ENCODE results near the gene ITSN1.

ITSN1 gene

DNA sequence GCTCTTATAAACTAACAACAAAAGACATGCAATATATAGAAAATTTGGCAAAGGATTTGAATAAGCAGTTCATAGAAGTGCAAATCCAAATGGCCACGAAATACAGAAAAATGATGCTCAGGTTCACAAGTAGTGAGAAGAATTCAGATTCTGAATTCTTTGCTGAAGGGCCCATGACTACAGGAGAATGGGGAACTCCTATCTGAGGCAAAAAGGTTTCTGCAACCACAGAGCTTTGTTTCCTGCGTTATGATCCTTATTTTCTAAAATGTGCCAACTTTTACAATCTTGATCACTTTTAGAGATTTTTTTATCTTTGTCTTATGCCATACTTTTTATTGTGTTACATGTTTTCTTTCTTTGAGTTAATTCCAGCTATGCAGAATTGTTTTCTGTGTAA, 91.3 kb downstream of the ITSN1 start:
- no peak for DNase-seq

DNA sequence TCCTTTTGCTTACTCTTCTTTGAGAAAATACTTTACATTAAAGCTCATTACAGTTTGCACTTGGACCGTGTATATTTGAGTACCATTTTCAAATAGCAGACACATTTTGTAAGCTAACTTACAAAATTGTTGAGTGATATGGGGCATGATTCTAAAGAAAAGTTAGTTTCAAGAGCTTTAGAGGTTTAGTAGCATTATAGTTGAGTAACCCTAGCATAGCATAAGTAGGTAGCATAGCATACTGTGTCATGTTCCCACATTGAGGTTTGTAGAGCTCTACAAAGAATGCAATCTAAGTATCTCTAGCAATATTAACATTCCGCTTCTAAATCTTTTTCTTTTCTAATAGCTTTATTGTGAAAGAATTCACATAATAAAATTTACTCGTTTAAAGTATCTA, 92.0 kb downstream of the ITSN1 start:
- DNase-seq, result no peak

DNA sequence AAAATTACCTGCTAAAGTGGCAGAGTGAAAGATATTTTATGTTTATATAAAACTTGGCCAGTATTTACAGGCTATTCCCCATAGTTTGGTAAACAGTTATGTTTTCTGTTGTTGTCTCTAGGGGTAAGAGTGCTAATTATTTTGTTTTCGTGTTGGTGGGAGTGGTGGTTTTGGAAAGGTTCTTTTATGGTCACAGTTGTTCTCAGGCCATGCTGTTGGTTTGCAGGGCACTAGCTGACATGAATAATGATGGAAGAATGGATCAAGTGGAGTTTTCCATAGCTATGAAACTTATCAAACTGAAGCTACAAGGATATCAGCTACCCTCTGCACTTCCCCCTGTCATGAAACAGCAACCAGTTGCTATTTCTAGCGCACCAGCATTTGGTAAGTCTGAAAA, 92.5 kb downstream of the ITSN1 start:
- DNase-seq, result no peak

DNA sequence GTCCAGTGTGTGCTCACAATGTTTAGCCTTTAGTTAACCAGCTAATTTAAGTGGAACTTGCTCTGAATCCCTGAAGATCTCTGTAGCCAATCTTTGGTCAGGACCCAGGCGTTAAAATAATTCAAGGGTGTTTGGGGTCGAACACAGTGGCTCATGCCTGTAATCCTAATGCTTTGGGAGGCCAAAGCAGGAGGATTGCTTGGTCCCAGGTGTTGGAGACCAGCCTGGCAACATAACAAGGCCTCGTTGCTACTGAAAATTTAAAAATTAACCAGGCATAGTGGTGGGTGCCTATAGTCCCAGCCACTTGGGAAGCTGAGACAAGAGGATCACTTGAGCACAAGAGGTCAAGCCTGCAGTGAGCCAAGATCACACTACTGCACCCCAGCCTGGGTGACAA, 94.3 kb downstream of the ITSN1 start:
- DNase-seq, result no peak

DNA sequence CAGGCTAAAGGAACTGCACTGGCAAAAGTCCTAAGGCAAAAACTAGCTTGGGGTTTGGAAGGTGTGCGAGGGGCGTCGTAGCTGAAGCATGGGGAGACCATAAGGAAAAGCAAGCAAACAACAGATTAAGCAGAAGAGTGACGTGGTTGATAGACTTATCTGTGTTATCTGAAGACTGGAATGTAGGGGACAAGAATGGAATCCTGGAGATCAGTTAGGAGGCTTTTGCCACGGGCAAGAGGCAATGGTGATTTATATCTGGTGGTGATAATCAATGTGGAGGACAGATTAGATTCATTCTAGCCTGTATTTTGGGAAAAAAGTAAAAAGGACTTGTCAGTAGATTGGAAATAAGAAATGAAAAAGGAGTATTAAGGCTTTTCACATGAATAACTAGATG, 97.4 kb downstream of the ITSN1 start:
- DNase-seq, result no peak

GRCh38 chr21:33747420-33747819, 105.1 kb downstream of the ITSN1 start:
- no peak for DNase-seq

GRCh38 chr21:33748903-33749302, 106.6 kb downstream of the ITSN1 start:
- no peak for DNase-seq

DNA sequence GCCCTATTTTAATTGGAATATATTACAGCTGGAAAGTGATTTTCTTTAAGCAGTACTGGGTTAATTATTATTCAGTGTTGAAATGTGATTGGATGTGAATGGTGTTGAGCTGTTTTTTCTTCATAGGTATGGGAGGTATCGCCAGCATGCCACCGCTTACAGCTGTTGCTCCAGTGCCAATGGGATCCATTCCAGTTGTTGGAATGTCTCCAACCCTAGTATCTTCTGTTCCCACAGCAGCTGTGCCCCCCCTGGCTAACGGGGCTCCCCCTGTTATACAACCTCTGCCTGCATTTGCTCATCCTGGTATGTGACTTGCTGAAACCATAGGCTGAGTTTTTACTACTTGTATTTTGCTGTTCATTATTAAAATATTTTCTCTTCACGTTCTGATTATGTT, 107.7 kb downstream of the ITSN1 start:
- no peak for DNase-seq

GRCh38 chr21:33751120-33751519, 108.8 kb downstream of the ITSN1 start:
- no peak for DNase-seq

DNA sequence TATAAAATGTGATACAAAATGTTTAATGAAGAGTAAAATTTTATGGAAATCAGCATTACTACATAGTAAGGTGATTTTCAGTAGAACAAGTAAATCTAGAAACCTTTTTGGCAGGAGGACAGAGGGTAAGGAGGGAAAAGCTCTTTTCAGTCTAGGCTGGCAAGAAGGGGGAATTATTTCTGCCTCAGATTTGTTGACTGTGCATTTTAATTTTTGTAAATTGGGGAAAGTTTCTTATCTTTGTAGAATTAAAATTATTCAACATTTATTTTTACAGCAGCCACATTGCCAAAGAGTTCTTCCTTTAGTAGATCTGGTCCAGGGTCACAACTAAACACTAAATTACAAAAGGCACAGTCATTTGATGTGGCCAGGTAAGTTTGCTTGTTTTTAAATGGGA, 109.2 kb downstream of the ITSN1 start:
- no peak for DNase-seq

GRCh38 chr21:33752260-33752659, 110.0 kb downstream of the ITSN1 start:
- DNase-seq, result no peak

GRCh38 chr21:33753886-33754285, 111.6 kb downstream of the ITSN1 start:
- DNase-seq, result no peak

- no peak for DNase-seq
Observed at GRCh38 chr21:33754481-33754880, 112.2 kb downstream of the ITSN1 start.

GRCh38 chr21:33755354-33755753, 113.1 kb downstream of the ITSN1 start:
- no peak for DNase-seq

- no peak for DNase-seq
Observed at GRCh38 chr21:33760641-33761440, 118.5 kb downstream of the ITSN1 start.

DNA sequence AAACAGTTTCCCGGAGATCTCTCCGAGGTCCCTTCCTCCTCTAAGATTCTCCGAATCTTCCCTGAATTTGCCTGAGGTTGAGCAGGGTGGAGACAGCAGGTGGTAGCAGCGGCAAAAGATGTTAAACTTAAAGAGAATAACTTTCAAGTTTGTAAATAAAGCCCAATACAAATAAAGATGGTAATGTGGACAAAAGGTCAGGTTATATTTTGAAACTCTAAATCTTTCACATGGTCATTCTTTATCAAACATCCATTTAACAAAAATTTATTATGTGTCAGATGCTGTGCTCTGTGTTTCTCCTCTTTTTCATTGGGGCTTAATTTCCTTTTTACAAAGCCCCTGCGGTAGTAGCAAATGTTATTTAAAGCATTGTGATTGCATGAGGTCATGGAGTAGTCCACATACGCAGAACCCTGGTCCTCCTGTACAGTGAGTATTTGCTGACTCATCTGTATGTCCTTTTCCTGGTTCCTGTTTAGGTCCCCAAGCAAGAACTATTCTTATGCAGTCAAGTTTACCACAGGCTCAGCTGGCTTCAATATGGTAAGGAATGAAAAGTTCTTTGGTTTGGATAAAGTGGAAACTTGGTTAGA, 119.2 kb downstream of the ITSN1 start:
- DNase-seq, result no peak

- DNase-seq, result no peak
Observed at GRCh38 chr21:33762803-33763581, 120.7 kb downstream of the ITSN1 start.

DNA sequence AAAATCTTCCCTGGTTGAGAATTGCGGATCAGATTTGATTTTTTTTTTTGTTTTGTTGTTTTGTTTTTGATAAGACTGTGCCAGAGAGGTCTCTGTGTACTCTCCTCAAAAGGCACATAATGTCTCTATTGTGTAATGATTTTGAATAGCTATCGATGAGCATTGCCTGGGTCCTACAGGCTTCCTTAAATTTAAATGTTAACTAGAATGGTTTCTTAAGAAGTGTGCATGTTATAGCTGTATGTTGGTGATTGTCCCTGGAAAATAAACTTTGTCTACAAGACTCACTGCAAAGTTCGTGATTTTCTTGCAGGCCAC, 121.2 kb downstream of the ITSN1 start:
- DNase-seq, result no peak

DNA sequence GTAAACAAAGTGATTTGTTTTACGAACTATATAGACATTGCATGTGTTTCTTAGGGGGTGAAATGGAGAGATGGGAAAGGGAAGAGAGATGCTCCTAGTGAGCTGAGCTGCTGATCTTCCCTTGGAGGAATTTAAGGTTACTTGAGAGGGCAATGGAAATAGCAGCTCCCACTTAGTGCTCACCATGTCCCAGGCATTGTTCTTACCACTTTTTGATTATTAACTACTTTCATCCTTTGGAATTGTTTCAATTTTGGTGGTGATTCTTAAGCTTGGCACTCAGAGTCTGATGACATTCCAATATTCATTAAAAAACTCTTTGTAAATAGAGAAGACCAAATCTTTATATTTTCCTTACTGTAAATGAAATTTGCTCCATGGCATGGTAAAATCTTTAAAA, 124.9 kb downstream of the ITSN1 start:
- DNase-seq, result no peak

GRCh38 chr21:33767960-33768359, 125.7 kb downstream of the ITSN1 start:
- DNase-seq, result no peak

- no peak for DNase-seq
Observed at GRCh38 chr21:33769057-33769456, 126.8 kb downstream of the ITSN1 start.

- no peak for DNase-seq
Observed at GRCh38 chr21:33770542-33770941, 128.2 kb downstream of the ITSN1 start.

GRCh38 chr21:33771976-33772375, 129.7 kb downstream of the ITSN1 start:
- no peak for DNase-seq

- DNase-seq, result no peak
Observed at GRCh38 chr21:33774551-33774950, 132.2 kb downstream of the ITSN1 start.

Data from NCI-H526 treated with DMSO at 0.1 percent for 48 hours (cell line).